Limb (tissue), 2 donors: ENCODE data around the gene RECQL5.
"Not testable (repeated sequence)": the region's sequence is repeated elsewhere in the genome, so short reads cannot be mapped to it uniquely, and the experiment has no call there.

Experiments
- DNase-seq, 2 donors: peaks; one replicate each; pipeline ENCODE4 v3.0.0-alpha.2; 2016; ENCODE audit errors: extremely low spot score in 2 of 2

RECQL5 gene

DNA sequence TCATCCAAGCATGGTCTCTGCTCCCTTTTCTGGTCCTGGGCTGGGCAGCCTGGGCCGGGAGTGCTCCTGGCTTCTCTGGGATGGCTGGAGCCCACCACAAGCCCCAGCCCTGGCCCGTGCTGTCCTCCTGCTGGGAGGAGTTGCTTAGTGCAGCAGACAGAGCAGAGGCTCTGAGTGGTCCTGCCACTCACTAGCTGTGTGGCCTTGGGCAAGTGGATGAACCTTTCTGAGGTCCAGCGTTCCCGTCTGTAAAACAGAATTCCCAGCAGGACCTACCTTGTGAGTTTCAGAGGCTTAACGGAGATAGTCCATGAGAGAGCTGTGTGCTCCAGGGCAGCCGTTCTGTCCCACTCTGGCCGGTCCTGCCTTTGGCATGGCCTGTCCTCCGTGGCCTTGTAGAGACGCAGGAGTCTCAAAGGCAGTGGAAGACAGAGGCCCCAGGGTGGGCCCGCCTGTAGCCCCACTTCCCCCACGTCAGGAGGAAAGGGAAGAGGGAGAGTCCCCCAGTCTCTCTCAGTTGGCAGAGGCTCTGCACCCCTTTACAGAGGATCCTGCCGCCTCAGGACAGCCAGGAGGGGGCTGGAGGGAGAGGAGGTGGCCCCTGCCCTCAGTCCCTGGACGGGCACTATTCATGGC lies 71.6 kb downstream of the RECQL5 start:
- DNase-seq, result no peak

- peak in 1 of 2 donors; percentile 29 for DNase-seq
These were observed 72.3 kb downstream of the RECQL5 start for GRCh38 chr17:75594499-75595283.

- DNase-seq, result not testable (repeated sequence)
These were observed 73.5 kb downstream of the RECQL5 start for GRCh38 chr17:75593430-75593829.

DNA sequence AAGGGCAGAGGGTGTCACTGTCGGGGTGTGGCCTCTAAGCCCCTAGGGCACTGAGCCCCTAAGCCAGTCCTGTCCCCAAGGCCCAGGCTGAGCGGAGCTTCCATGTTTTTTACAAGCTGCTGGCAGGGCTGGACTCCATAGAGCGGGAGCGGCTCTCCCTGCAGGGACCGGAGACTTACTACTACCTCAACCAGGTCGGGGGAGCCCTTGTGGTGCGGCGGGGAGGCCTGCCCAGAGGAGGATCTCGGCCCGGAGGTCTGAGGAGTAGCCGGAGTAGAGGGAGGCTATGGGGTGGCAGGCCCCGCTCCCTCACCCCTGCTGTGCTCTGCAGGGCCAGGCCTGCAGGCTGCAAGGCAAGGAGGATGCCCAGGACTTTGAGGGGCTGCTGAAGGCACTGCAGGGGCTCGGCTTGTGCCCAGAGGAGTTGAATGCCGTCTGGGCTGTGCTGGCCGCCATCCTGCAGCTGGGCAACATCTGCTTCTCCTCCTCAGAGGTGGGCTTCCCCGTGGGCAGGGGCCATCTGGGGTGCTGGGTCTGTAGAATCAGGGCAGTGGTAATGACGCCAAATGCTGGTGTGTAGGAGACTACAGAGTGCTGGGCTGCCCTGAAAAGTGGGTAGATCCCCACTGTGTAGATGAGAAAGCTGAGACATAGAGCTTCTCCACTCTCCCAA lies 74.5 kb downstream of the RECQL5 start:
- DNase-seq, result peak in 1 of 2 donors; percentile 26

DNA sequence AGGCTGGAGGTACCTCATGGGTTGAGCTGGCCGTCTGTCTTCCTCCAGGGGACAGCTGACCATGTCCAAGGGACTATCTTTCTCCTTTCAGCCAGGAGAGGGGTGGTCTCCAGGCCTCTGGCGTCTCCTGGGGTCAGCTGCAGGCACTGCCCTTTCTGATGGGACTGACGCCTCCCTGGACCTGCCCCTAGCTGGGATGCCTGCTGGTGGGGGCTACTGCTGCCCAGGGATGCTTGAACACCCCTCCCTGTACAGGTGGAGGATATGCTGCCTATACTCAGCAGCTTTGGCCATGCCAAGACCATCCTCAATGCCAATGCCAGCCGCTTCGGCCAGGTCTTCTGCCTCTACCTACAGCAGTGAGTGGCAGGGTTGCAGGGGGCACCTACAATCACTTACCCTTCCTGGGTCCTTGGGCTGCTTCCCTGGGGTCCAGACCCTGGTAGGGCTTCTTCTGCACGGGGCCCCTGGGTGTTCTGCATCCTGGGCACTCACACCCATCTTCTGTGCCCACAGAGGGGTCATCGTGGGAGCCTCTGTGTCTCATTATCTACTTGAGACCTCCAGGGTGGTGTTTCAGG lies 75.1 kb downstream of the RECQL5 start:
- peak in 1 of 2 donors; percentile 26 for DNase-seq

GRCh38 chr17:75590849-75591721 lies 75.9 kb downstream of the RECQL5 start:
- peak in 1 of 2 donors; percentile 29 for DNase-seq

- DNase-seq, result no peak
These were observed 76.6 kb downstream of the RECQL5 start for GRCh38 chr17:75590314-75590761.

- peak in 1 of 2 donors; percentile 53 for DNase-seq
These were observed 77.0 kb downstream of the RECQL5 start for GRCh38 chr17:75589919-75590303.

- DNase-seq, result peak; percentile 95 to 99
These were observed 77.7 kb downstream of the RECQL5 start for GRCh38 chr17:75589012-75589918.

GRCh38 chr17:75588596-75589011 lies 78.3 kb downstream of the RECQL5 start:
- DNase-seq, result peak in 1 of 2 donors; percentile 7

DNA sequence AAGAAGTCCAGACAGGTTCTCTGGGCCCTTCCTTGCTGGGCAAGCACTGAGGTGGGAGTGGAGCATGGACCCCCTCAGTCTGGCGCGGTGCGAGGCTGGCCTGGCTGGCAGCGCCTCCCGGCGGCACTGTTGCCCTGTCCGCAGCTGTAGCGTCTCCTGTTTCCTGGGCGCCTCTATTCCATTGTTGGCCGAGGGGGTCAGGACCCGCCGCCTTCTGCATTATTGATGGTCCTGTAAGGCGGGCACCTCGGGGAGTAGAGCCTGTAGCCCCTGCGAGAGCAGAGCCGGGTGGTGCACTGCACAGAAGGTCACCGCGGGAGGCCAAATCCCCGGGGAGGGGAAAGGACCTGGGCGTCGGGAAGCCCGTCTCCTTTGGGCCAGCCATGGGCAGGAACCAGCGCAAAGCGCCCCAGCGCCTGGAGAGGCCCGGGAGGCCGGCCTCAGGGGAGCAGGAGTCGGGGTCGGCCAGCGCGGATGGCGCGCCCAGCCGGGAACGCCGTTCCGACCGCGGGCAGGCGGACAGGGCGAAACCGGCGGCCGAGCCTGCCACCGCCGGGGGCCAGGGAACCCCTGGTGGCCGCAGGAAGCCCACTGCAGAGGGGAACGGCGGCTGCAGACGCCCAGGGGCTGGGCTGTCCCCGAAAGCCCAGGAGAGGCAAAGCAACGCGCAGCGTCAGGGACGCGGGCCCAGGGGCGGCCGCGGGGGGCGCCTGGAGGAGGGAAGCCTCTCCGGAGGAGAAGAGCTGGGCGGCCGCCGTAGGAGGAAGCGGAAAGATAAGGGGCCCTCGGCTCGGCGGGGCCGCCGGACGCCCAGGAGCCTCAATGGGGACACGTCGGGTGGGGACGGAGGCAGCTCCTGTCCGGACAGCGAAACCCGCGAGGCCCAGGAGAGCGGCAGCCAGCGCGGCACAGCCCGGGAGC lies 79.0 kb downstream of the RECQL5 start, which contains the start of gene MYO15B:
MYO15B (plus strand) TSS at position 126 of the 921 bp plus-strand sequence; CDS start at position 384, 258 bp downstream.
- DNase-seq, result peak; percentile 46 to 82

DNA sequence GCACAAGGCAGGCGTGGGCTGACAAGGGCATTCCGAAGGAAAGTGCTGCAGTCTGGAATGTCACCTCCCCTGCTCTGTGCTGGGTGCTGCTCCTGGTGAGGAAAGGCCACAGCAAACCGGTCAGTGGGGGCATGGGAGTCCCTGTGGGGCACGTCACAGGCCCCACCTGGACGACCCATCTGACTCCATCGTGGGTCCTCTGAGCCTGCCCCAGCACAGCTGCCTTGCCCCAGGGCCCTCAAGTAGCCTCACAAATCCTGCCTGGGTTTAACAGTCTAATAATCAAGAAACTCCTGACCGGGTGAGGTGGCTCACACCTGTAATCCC lies 82.1 kb downstream of the RECQL5 start:
- DNase-seq, result no peak

DNA sequence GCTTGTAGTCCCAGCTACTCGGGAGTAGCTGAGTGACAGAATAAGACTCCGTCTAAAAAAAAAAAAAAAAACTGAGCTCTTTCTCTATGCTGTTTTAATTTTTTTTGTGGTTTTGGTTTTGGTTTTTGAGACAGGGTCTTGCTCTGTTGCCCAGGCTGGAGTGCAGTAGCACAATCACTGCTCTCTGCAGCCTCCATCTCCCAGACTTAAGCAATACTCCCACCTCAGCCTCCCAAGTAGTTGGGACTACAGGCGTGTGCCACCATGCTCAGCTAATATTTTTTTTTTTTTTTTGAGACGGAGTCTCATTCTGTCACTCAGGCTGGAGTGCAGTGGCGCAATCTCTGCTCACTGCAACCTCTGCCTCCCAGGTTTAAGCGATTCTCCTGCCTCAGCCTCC lies 83.8 kb downstream of the RECQL5 start:
- not testable (repeated sequence) for DNase-seq

DNA sequence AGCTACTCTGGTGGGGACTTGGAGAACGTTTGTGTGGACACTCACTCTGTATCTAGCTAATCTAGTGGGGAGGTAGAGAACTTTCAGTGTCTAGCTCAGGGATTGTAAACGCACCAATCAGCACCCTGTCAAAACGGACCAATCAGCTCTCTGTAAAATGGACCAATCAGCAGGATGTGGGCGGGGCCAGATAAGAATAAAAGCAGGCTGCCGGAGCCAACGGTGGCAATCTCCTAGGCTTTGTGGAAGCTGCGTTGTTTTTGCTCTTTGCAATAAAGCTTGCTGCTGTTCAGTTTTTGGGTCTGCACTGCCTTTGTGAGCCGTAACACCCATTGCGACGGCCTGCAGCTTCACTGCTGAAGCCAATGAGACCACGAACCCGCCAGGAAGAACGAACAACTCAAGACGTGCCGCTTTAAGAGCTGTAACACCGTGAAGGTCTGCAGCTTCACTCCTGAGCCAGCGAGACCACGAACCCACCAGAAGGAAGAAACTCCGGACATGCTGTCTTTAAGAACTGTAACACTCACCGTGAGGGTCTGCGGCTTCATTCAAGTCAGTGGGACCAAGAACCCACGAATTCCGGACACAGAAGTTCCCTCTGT lies 85.7 kb downstream of the RECQL5 start:
- not testable (repeated sequence) for DNase-seq
